OCI-LY3 (cell line): ENCODE results near the gene ATP1A3.
"Not testable (repeated sequence)": the region's sequence is repeated elsewhere in the genome, so short reads cannot be mapped to it uniquely, and the experiment has no call there.

Experiments
- H2AFZ ChIP-seq: fragments of 200-600, 300-600 bp; shearing (Covaris generic); 2 replicates; pipeline ENCODE4 v1.6.0; 2014; ENCODE audit warnings: antibody characterized with exemption, low read depth, low read length
- H3K27ac ChIP-seq: fragments of 200-600, 300-600 bp; sonication (generic); 2 replicates; pipeline ENCODE4 v1.5.1; 2014; ENCODE audit warnings: mild to moderate bottlenecking, low read length, moderate library complexity, mixed read lengths
- H3K27me3 ChIP-seq: fragments of 200-600, 300-600 bp; sonication (generic); 2 replicates; pipeline ENCODE4 v1.6.1; 2014; ENCODE audit warnings: low read depth, low read length, mixed read lengths
- H3K36me3 ChIP-seq: fragments of 200-600, 300-600 bp; sonication (generic); replicated peaks from 2 replicates; pipeline ENCODE3; 2014; ENCODE audit warnings: low read depth, low read length, mixed read lengths
- H3K4me1 ChIP-seq: fragments of 300-600, 200-600 bp; sonication (generic); 2 replicates; pipeline ENCODE4 v1.6.1; 2014; ENCODE audit warnings: low read length, mixed read lengths
- H3K4me2 ChIP-seq: fragments of 200-600, 300-600 bp; sonication (generic); 2 replicates; pipeline ENCODE4 v1.6.1; 2014; ENCODE audit warnings: low read length, mixed read lengths
- H3K4me3 ChIP-seq: fragments of 300-600, 200-600 bp; sonication (generic); 2 replicates; pipeline ENCODE4 v1.5.1; 2014; ENCODE audit warnings: antibody characterized with exemption, mild to moderate bottlenecking, low read length, moderate library complexity
- H3K79me2 ChIP-seq: fragments of 300-600, 200-600 bp; shearing (Covaris generic); 2 replicates; pipeline ENCODE4 v1.6.1; 2014; ENCODE audit warnings: mild to moderate bottlenecking, low read length, mixed read lengths
- H3K9ac ChIP-seq: fragments of 300-600, 200-600 bp; shearing (Covaris generic); 2 replicates; pipeline ENCODE4 v1.6.0; 2014; ENCODE audit warnings: mild to moderate bottlenecking, low read length, moderate library complexity
- H3K9me3 ChIP-seq: fragments of 200-600, 300-600 bp; shearing (Covaris generic); 2 replicates; pipeline ENCODE4 v1.6.1; 2014; ENCODE audit warnings: low read length, mixed read lengths; ENCODE audit not compliant: insufficient read depth
- H4K20me1 ChIP-seq: fragments of 200-600, 300-600 bp; sonication (generic); 2 replicates; pipeline ENCODE4 v1.6.1; 2016; ENCODE audit warnings: low read length, mixed read lengths; ENCODE audit not compliant: insufficient read depth
- CTCF ChIP-seq: fragments of 200-600, 300-600 bp; sonication (generic); IDR thresholded peaks from 2 replicates; pipeline ENCODE4 v1.5.1; 2014; ENCODE audit warnings: antibody characterized with exemption, low read length, low read depth
- EZH2phosphoT487 ChIP-seq: fragments of 200-600 bp; shearing (Covaris generic); IDR thresholded peaks from 2 replicates; pipeline ENCODE4 v1.6.1; 2018; ENCODE audit warnings: antibody characterized with exemption, mixed run types, low read depth

Gene ATP1A3

GRCh38 chr19:41993612-41994483 lies at the start of gene ATP1A3:
TSS of gene ATP1A3 (minus strand) at chr19:41994230. CDS start at chr19:41994076, 154 bp downstream.
- H3K4me2 ChIP-seq = peak within 1 kb of the TSS; percentile 97
- no peaks in the 10 kb centered on the region for H3K36me3 ChIP-seq
- TF ChIP-seq CTCF (no peak), EZH2phosphoT487 (no peak)
- peak within 1 kb of the TSS; percentile 71 for H3K9ac ChIP-seq
- no peak within 1 kb of the TSS for H3K27ac ChIP-seq
- H3K79me2 ChIP-seq = no peaks in the 10 kb centered on the region
- H2AFZ ChIP-seq = peak within 1 kb of the TSS; percentile 68
- H4K20me1 ChIP-seq = peaks cover 3% of the 10 kb centered on the region; the same call in 1 of the 2 replicates
- H3K4me3 ChIP-seq = peak within 1 kb of the TSS; percentile 93
- H3K9me3 ChIP-seq = no peaks in the 10 kb centered on the region
- peaks cover 13% of the 10 kb centered on the region; the same call in 1 of the 2 replicates for H3K4me1 ChIP-seq
- H3K27me3 ChIP-seq = no peaks in the 10 kb centered on the region

GRCh38 chr19:42042455-42043170 lies 48.6 kb upstream of the ATP1A3 start:
- Histone ChIP-seq H3K79me2 (no peaks in the 10 kb centered on the region), H2AFZ (no peak overlapping the region), H3K36me3 (no peaks in the 10 kb centered on the region), H3K27ac (no peak overlapping the region), H3K4me2 (no peak overlapping the region), H3K4me3 (no peak overlapping the region), H3K9me3 (no peaks in the 10 kb centered on the region), H3K27me3 (peaks cover 29% of the 10 kb centered on the region), H4K20me1 (no peaks in the 10 kb centered on the region), H3K4me1 (no peaks in the 10 kb centered on the region), H3K9ac (no peak overlapping the region)
- TF ChIP-seq CTCF (no peak), EZH2phosphoT487 (no peak)

- H3K27ac ChIP-seq, H3K9me3 ChIP-seq, H4K20me1 ChIP-seq, H3K9ac ChIP-seq, H3K4me2 ChIP-seq, H3K4me3 ChIP-seq, H3K79me2 ChIP-seq, H3K4me1 ChIP-seq, H3K36me3 ChIP-seq: not testable (repeated sequence)
- Histone ChIP-seq H3K27me3 (peaks cover 17% of the 10 kb centered on the region), H2AFZ (0 out of 2 replicates have a peak overlapping the region, but pooled peaks have one; percentile 11)
These were observed 46.5 kb upstream of the ATP1A3 start for GRCh38 chr19:42040491-42040890.

- no peaks in the 10 kb centered on the region for H4K20me1 ChIP-seq
- H2AFZ ChIP-seq = 0 out of 2 replicates have a peak overlapping the region, but pooled peaks have one; percentile 11
- H3K36me3 ChIP-seq = no peaks in the 10 kb centered on the region
- no peak overlapping the region for H3K4me2 ChIP-seq
- TF ChIP-seq CTCF (no peak), EZH2phosphoT487 (no peak)
- H3K79me2 ChIP-seq = no peaks in the 10 kb centered on the region
- no peaks in the 10 kb centered on the region for H3K9me3 ChIP-seq
- no peaks in the 10 kb centered on the region; the same call in 1 of the 2 replicates for H3K4me1 ChIP-seq
- H3K27me3 ChIP-seq = peaks cover 16% of the 10 kb centered on the region
- H3K27ac ChIP-seq = no peak overlapping the region
- H3K9ac ChIP-seq = no peak overlapping the region
- H3K4me3 ChIP-seq = no peak overlapping the region
These were observed 46.0 kb upstream of the ATP1A3 start for GRCh38 chr19:42040031-42040430.
